ENCODE data around the gene H2AZ1. TPM values are rescaled to one million over a fixed set of nuclear protein-coding genes. Genes with fewer than 3 reads are reported as not detected.

Gene H2AZ1
- 322 and 328 TPM in 2 replicates for total RNA-seq
- long read RNA-seq, transcript H2AFZ-201 (5 exons, 979 nt) = major isoform, 329 of 368 reads
- long read RNA-seq, transcript H2AFZ-204 (2 exons, 1,843 nt) = minor isoform, 9 of 368 reads
- long read RNA-seq, partial matches to known transcripts = 9 of 368 reads
- long read RNA-seq, other reads (novel, unspliced or antisense) = 19 of 368 reads

GRCh38 chr4:99949999-99950912, at the start of gene H2AZ1:
H2AZ1 (minus strand) TSS chr4:99950275; CDS start chr4:99950170, 105 bp downstream.
- peaks cover 3% of the 10 kb centered on the region for H3K36me3 Mint-ChIP-seq (ENCODE audit: insufficient read depth)
- H3K27me3 Mint-ChIP-seq = no peaks in the 10 kb centered on the region
- H3K4me1 Mint-ChIP-seq (ENCODE audit: low read depth) = peaks cover 13% of the 10 kb centered on the region
- peak; percentile 97 for DNase-seq (ENCODE audit: low spot score, unreplicated experiment)
- no peak for TF ChIP-seq CTCF (IDR thresholded peaks at IDR 0.05; ENCODE audit: unreplicated experiment)
- H3K9me3 Mint-ChIP-seq (ENCODE audit: low read depth) = no peaks in the 10 kb centered on the region
- no peak within 1 kb of the TSS for H3K4me3 Mint-ChIP-seq (ENCODE audit: low read depth)
- H3K27ac Mint-ChIP-seq = no peak within 1 kb of the TSS

GRCh38 chr4:99998062-99998867, 48.2 kb upstream of the H2AZ1 start:
- Mint-ChIP-seq H3K27ac (no peak overlapping the region), H3K9me3 (ENCODE audit: low read depth) (no peaks in the 10 kb centered on the region), H3K4me3 (ENCODE audit: low read depth) (no peak overlapping the region), H3K36me3 (ENCODE audit: insufficient read depth) (no peaks in the 10 kb centered on the region), H3K4me1 (ENCODE audit: low read depth) (peaks cover 9% of the 10 kb centered on the region), H3K27me3 (no peaks in the 10 kb centered on the region)
- DNase-seq (ENCODE audit: low spot score, unreplicated experiment) = no peak
- peak; percentile 46 for TF ChIP-seq CTCF (IDR thresholded peaks at IDR 0.05; ENCODE audit: unreplicated experiment)

GRCh38 chr4:99991741-99992140, 41.7 kb upstream of the H2AZ1 start:
- no peak overlapping the region for H3K4me3 Mint-ChIP-seq (ENCODE audit: low read depth)

GRCh38 chr4:99987681-99988080, 37.6 kb upstream of the H2AZ1 start:
- H3K36me3 Mint-ChIP-seq (ENCODE audit: insufficient read depth) = no peaks in the 10 kb centered on the region

More at GRCh38 chr4:99991741-99992140, 41.7 kb upstream of the H2AZ1 start:
- H3K27ac Mint-ChIP-seq = no peak overlapping the region
- H3K36me3 Mint-ChIP-seq (ENCODE audit: insufficient read depth) = no peaks in the 10 kb centered on the region
- no peak for TF ChIP-seq CTCF (IDR thresholded peaks at IDR 0.05; ENCODE audit: unreplicated experiment)
- peaks cover 6% of the 10 kb centered on the region for H3K4me1 Mint-ChIP-seq (ENCODE audit: low read depth)
- DNase-seq (ENCODE audit: low spot score, unreplicated experiment) = no peak
- H3K9me3 Mint-ChIP-seq (ENCODE audit: low read depth) = no peaks in the 10 kb centered on the region
- H3K27me3 Mint-ChIP-seq = no peaks in the 10 kb centered on the region

More at GRCh38 chr4:99987681-99988080, 37.6 kb upstream of the H2AZ1 start:
- TF ChIP-seq CTCF (IDR thresholded peaks at IDR 0.05; ENCODE audit: unreplicated experiment) = no peak
- DNase-seq (ENCODE audit: low spot score, unreplicated experiment) = no peak
- H3K27me3 Mint-ChIP-seq = no peaks in the 10 kb centered on the region
- no peaks in the 10 kb centered on the region for H3K9me3 Mint-ChIP-seq (ENCODE audit: low read depth)
- H3K27ac Mint-ChIP-seq = no peak overlapping the region
- H3K4me1 Mint-ChIP-seq (ENCODE audit: low read depth) = peaks cover 13% of the 10 kb centered on the region
- H3K4me3 Mint-ChIP-seq (ENCODE audit: low read depth) = no peak overlapping the region
